Loucy (cell line): Measurements from ENCODE around the gene CYP2C19.

Experiments used
- CTCF ChIP-seq: fragments of 200-600 bp; sonication (generic); conservative IDR thresholded peaks from 2 replicates; pipeline ENCODE4 v1.5.1; 2014; ENCODE audit warnings: mild to moderate bottlenecking, antibody characterized with exemption, low read length
- EZH2phosphoT487 ChIP-seq: fragments of 200-600 bp; IDR thresholded peaks from 2 replicates; pipeline ENCODE4 v1.6.1; 2018; ENCODE audit warnings: antibody characterized with exemption, mild to moderate bottlenecking, moderate library complexity, borderline replicate concordance

- TF ChIP-seq CTCF (no peak), EZH2phosphoT487 (no peak)
Observed at GRCh38 chr10:94747838-94748237, 14.6 kb upstream of the CYP2C19 start.
